Renal cortex interstitium (tissue), 11 donors: Measurements from ENCODE around the gene TTLL13. TPM values are rescaled to one million over a fixed set of nuclear protein-coding genes. Genes with fewer than 3 reads are reported as not detected.
A peak's percentile ranks its signal among the peaks of the same experiment; 100 is the strongest.
"Not testable (repeated sequence)": the region's sequence is repeated elsewhere in the genome, so short reads cannot be mapped to it uniquely, and the experiment has no call there.

Source experiments
- DNase-seq, 11 donors: peaks; one replicate each; pipeline ENCODE4 v3.0.0-alpha.2; 2013; ENCODE audit warnings: low read depth in 9 of 11, low spot score in 4 of 11; ENCODE audit errors: extremely low read depth in 1 of 11
- polyA plus RNA-seq, 3 donors: library from polyadenylated mRNA; unstranded; fragments of 120-200 nt; gene quantifications; one replicate each; pipeline ENCODE4 v1.2.1, GENCODE V29; 2013; ENCODE audit not compliant: insufficient read length in 3 of 3

TTLL13 gene
- polyA plus RNA-seq, 3 donors: 0.20 to 0.80 TPM; not detected in 1

DNA sequence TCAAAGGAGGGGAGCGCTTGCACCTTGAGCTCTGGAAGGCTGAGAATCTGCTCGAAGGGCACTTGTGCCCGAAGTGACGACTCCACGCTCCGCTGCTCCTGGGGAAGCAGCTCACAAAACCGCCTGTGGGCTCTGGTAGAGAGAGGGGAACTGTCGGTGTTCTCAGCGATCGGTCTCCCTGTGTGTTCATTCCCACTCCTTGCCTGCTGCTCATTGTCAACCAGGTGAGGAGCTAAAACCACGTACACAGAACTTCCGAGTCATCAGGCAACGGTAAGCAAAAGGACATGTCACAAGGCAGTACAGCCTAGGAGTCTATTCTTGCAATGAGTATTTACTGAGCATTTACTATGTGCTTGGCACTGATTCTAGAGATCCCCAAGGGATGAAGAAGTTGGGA is 17.2 kb upstream of the TTLL13 start:
- DNase-seq: no peak

DNA sequence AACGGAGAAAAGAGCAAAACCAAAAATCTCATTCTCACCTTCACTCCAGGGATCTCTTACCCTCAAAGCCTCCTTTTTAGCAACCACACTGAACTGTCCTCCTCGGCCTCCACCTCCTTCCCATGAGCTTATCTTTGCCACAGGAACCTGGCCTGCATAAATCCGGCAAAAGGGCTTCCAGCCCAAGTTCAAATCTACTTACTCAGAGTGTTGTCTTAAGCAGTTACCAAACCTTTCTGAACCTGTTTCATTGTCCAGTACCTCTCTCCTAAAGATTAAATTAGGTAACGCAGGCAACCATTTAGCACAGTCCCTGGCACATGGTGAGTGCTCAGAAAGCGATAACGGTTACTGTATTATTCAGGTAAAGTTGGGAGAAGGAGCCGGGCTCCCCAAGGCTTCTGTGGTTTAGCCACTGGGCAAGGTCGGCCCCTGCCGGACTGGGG is 16.4 kb upstream of the TTLL13 start:
- no peak for DNase-seq

GRCh38 chr15:90233387-90234095 is 15.8 kb upstream of the TTLL13 start, which contains the start of gene CIB1:
CIB1 (minus strand) TSS chr15:90233941; CDS start chr15:90233885, 56 bp downstream.
- peak in 9 of 11 donors; percentile 83 to 94 (median 92) for DNase-seq

- peak in 2 of 11 donors; percentile 78 to 92 for DNase-seq
Observed at GRCh38 chr15:90234096-90234988, 15.0 kb upstream of the TTLL13 start, which contains the start of gene GDPGP1. GDPGP1 (plus strand) TSS chr15:90234209; CDS start chr15:90240909, 6,700 bp downstream.

GRCh38 chr15:90239371-90239770 is 10.0 kb upstream of the TTLL13 start:
- DNase-seq: no peak

GRCh38 chr15:90240856-90241255 is 8.5 kb upstream of the TTLL13 start:
- DNase-seq: no peak

GRCh38 chr15:90241343-90242192 is 7.8 kb upstream of the TTLL13 start:
- DNase-seq: no peak

DNA sequence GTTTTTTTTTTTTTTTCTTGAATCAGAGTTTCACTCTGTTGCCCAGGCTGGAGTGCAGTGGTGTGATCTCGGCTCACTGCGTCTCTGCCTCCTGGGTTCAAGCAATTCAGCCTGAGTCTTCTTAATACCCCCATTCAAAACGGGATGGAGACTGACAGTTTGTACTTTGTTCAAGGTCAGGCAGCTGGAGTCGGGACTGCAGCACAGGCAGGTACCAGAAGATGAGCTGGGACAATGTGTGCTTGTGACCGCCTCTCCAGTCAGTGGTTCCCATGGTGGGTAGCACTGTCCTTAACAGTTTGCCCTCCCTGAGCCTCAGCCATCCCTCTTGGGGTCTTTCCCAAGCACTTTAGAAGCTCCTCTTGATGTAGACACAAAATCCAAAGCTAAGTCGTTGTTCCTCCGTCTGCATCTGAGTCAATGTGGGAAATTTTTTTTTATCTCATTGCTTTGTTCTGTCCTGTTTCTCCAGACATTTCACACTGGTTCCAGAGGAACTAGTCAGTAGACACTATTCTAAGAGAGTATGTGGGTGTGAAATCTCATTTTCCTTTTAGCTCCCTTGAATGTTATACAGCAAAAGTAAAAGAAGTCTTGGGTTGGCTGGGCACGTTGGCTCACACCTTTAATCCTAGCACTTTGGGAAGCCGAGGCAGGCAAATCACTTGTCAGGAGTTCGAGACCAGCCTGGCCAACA is 5.3 kb upstream of the TTLL13 start:
- DNase-seq: no peak

- DNase-seq: no peak
Observed at GRCh38 chr15:90248789-90249202, 560 bp upstream of the TTLL13 start.

GRCh38 chr15:90257776-90258175 is 8.4 kb downstream of the TTLL13 start:
- DNase-seq: no peak

DNA sequence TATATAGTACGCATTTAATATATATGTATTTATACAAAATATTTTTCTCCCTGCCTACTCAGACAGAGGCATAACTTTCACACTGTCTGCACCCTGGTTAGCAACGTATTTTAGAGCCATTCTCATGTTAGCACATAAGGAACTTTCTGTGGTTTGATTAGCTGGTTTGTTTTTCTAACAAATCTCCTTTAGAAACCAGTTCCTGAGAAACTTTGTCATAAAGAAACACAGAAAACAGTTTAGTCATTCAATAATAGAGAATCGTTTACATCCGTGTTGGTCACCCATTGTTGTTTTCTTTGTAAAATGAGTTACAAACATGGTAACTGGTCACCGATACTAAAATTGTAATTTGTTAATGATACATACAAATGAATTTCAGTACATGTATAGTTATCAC is 10.2 kb downstream of the TTLL13 start:
- no peak for DNase-seq

DNA sequence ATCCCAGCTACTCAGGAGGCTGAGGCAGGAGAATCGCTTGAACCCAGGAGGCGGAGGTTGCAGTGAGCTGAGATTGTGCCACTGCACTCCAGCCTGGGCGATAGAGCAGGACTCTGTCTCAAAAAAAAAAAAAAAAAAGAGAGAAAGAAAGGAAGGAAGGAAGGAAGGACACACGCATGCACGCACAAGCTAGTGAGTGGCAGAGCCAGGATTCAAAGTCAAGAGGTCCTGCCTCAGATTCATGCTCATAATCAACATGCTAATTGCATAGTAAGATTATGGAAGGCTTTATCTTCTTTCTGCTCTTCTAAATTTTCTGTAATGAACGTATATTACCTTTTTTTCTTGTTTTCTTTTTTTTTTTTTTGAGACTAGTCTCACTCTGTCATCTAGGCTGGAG is 11.4 kb downstream of the TTLL13 start:
- not testable (repeated sequence) for DNase-seq

GRCh38 chr15:90261811-90262210 is 12.5 kb downstream of the TTLL13 start:
- DNase-seq: no peak

DNA sequence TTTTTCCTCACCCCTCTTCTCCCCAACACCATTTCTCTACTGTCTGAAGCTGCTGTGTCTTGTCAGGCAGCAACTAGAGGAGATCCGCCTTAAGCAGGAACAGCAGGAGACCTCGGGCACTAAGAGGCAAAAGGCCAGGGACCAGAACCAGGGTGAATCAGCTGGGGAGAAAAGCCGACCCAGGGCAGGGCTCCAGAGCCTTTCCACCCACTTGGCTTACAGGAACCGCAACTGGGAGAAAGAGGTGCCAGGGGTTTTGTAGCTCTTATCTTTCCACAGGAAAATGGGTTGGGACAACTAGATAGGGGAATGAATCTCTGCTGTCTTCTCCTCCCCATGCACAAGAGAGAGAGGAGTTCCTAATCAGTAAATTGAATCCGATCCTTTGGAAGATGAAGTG is 13.1 kb downstream of the TTLL13 start:
- DNase-seq: no peak

- no peak for DNase-seq
Observed at GRCh38 chr15:90264671-90265070, 15.3 kb downstream of the TTLL13 start.

DNA sequence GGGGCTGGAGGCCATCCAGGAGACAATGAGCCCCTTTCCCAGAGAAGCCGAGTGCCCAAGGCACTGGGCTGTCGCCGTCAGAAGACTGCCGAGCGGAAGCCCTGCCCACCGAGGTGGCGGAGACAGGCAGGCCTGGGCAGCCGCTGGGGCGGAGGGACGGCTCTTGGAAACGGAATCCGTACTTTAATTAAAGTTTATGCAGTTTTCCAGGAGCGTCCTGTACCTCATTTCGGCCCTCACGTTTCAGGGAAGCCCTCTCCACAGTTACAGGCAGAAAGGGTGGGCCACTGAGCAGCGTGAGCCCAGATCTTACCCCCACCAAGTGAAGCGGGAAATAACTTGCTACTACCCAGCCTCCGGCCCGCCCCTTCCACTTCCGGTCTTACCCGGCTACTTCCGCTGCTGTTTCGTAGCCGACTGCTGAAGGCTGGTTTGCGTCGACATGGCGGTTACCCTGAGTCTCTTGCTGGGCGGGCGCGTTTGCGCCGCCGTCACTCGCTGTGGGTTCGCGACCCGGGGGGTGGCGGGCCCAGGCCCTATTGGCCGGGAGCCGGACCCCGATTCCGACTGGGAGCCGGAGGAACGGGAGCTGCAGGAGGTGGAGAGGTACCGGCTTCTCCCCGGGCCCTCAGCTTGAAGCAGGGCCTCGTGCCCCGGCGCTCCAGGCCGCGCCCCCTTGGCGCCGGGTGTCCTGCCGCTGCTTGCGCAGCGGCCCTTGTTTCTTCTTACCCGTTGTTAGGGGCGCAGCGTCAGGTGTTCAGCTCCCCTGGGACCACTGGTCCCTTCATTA is 16.1 kb downstream of the TTLL13 start, which contains the start of gene NGRN:
NGRN (plus strand) TSS at position 402 of the 790 bp plus-strand sequence; CDS start at position 443, 41 bp downstream.
- peak; percentile 81 to 94 (median 91) for DNase-seq

- DNase-seq: peak in 4 of 11 donors; percentile 10 to 32 (median 16)
Observed at GRCh38 chr15:90266061-90266431, 16.7 kb downstream of the TTLL13 start.

GRCh38 chr15:90266485-90266884 is 17.1 kb downstream of the TTLL13 start:
- DNase-seq: no peak
